Fibroblast of lung (primary cell): ENCODE data around the gene C1QTNF8. TPM values are rescaled to one million over a fixed set of nuclear protein-coding genes. Genes with fewer than 3 reads are reported as not detected.
"Not testable (repeated sequence)": the region's sequence is repeated elsewhere in the genome, so short reads cannot be mapped to it uniquely, and the experiment has no call there.

Source experiments
- DNase-seq, 2 donors: peaks; one replicate each; pipeline versions ENCODE4 v3.0.0 to v3.0.0-alpha.2; 2010; ENCODE audit warnings: low read depth in 2 of 2
- H2AFZ ChIP-seq: 2 replicates; pipeline ENCODE4 v1.5.1; 2012; ENCODE audit warnings: low read length, control low read depth, inconsistent platforms
- H3K27ac ChIP-seq: 2 replicates; pipeline ENCODE4 v1.5.1; 2011; ENCODE audit warnings: low read length, control low read depth; ENCODE audit not compliant: insufficient read depth
- H3K27me3 ChIP-seq: 2 replicates; pipeline ENCODE4 v1.5.1; 2011; ENCODE audit warnings: mild to moderate bottlenecking, low read length; ENCODE audit not compliant: control insufficient read depth, insufficient read depth
- H3K36me3 ChIP-seq: 2 replicates; pipeline ENCODE4 v1.5.1; 2011; ENCODE audit warnings: low read length; ENCODE audit not compliant: control insufficient read depth, insufficient read depth
- H3K4me1 ChIP-seq: 2 replicates; pipeline ENCODE4 v1.5.1; 2011; ENCODE audit warnings: low read length; ENCODE audit not compliant: control insufficient read depth, insufficient read depth; ENCODE audit errors: extremely low read depth
- H3K4me2 ChIP-seq: 2 replicates; pipeline ENCODE4 v1.5.1; 2011; ENCODE audit warnings: low read length, control low read depth; ENCODE audit not compliant: insufficient read depth; ENCODE audit errors: extremely low read depth
- H3K4me3 ChIP-seq, 4 experiments: fragments of 200-600 bp in 1 of 4; sonication (generic) in 1 of 4; replicated peaks in 1 of 4; 2 replicates each; pipeline ENCODE4 v1.5.1; 2011 to 2016; ENCODE audit warnings: low read length in 4 of 4, low read depth in 3 of 4, mild to moderate bottlenecking in 3 of 4, control low read depth in 2 of 4, inconsistent platforms in 1 of 4, mixed read lengths in 1 of 4; ENCODE audit not compliant: insufficient read depth in 1 of 4; ENCODE audit errors: control extremely low read depth in 1 of 4
- H3K79me2 ChIP-seq: 2 replicates; pipeline ENCODE4 v1.5.1; 2012; ENCODE audit warnings: mild to moderate bottlenecking, low read length, inconsistent platforms; ENCODE audit not compliant: control insufficient read depth, insufficient read depth
- H3K9ac ChIP-seq: 2 replicates; pipeline ENCODE4 v1.5.1; 2011; ENCODE audit warnings: mild to moderate bottlenecking, low read length, control low read depth; ENCODE audit not compliant: insufficient read depth
- H3K9me3 ChIP-seq: 2 replicates; pipeline ENCODE4 v1.5.1; 2012; ENCODE audit warnings: low read depth, low read length; ENCODE audit not compliant: control insufficient read depth, insufficient read depth
- H4K20me1 ChIP-seq: 2 replicates; pipeline ENCODE4 v1.5.1; 2011; ENCODE audit warnings: low read length; ENCODE audit not compliant: control insufficient read depth, insufficient read depth; ENCODE audit errors: extremely low read depth
- EZH2 ChIP-seq: IDR thresholded peaks from 2 replicates; pipeline ENCODE4 v1.5.1; 2012; ENCODE audit warnings: low read length, control low read depth, mild to moderate bottlenecking; ENCODE audit errors: missing control alignments
- polyA plus RNA-seq, 2 donors: library from polyadenylated mRNA; depleted of rRNA in 1 of 2; stranded (reverse) in 1 of 2; unstranded in 1 of 2; fragments of >200 nt; gene quantifications; 2 replicates each; pipeline ENCODE4 v1.2.1, GENCODE V29; 2011 to 2012; ENCODE audit warnings: missing spikeins in 1 of 2
- total RNA-seq: library from RNA; depleted of rRNA; stranded (reverse); fragments of >200 nt; gene quantifications from 2 replicates; pipeline ENCODE4 v1.2.1, GENCODE V29; 2014
- TF ChIP-seq, protein P1 (sequence below), 2 donors: IDR thresholded peaks in 1 of 2; conservative IDR thresholded peaks in 1 of 2; 1 replicate in 1 of 2; 2 replicates in 1 of 2; pipeline ENCODE4 v1.5.1; 2011 to 2012; ENCODE audit warnings: low read length in 2 of 2, control low read depth in 1 of 2, inconsistent platforms in 1 of 2, low read depth in 1 of 2, mild to moderate bottlenecking in 1 of 2

The C1QTNF8 gene
- total and polyA plus RNA-seq, 2 donors (not counting 1 experiment from before 2014, with no cell fraction given): not detected

DNA sequence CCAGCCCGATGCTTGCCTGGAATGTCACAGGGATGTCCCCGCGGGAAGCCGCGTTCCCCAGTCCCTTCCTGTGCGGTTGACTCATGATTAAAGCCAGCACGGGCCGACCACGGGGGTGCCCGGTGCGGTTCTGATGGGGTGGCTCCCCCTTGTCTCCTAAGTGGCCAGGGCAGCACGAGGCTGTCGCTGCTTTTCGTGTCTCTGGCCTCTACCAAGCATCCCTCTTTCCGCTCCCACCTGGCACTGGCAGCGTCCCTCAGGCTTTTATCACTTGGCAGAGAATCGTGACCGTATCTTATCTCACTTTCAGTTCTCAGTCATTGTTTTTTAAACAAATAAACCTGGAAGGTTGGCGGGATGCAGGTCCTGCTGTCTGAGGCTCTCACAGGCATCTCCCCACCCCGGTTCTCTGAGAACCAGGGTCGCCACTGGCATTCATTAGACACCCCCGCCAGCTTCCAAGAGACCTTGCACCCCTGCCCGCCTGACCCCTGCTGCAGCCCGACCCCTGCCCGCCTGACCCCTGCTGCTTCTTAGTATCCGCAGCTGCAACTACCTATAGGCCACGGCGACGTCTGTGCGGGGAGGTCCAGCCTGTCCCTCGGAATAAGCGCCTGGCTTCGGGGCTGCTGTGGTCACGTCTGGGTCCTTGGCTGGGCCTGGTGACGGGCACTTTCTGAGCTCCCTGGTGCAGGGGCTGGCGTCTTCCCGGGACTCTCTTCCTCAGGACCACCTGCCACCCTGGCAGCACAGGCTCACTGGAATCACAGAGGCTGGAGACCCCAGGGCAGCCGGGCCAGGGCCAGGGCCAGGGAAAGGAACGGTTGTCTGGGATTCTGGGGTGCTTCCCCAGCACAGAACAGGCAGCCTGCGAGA lies 7.5 kb downstream of the C1QTNF8 start:
- no peaks in the 10 kb centered on the region for H3K27me3 ChIP-seq
- DNase-seq: no peak
- H4K20me1 ChIP-seq: no peaks in the 10 kb centered on the region
- no peaks in the 10 kb centered on the region for H3K9me3 ChIP-seq
- H3K4me1 ChIP-seq: no peaks in the 10 kb centered on the region
- no peak overlapping the region for H3K4me2 ChIP-seq
- H3K4me3 ChIP-seq: no peak overlapping the region
- TF ChIP-seq EZH2: no peak
- TF ChIP-seq, protein P1, sequence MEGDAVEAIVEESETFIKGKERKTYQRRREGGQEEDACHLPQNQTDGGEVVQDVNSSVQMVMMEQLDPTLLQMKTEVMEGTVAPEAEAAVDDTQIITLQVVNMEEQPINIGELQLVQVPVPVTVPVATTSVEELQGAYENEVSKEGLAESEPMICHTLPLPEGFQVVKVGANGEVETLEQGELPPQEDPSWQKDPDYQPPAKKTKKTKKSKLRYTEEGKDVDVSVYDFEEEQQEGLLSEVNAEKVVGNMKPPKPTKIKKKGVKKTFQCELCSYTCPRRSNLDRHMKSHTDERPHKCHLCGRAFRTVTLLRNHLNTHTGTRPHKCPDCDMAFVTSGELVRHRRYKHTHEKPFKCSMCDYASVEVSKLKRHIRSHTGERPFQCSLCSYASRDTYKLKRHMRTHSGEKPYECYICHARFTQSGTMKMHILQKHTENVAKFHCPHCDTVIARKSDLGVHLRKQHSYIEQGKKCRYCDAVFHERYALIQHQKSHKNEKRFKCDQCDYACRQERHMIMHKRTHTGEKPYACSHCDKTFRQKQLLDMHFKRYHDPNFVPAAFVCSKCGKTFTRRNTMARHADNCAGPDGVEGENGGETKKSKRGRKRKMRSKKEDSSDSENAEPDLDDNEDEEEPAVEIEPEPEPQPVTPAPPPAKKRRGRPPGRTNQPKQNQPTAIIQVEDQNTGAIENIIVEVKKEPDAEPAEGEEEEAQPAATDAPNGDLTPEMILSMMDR (conservative IDR thresholded peaks at IDR 0.05 in 1 of 2, IDR thresholded peaks at IDR 0.05 in 1 of 2; ENCODE audit: low read depth in 1 of 2, low read length in 2 of 2): no peak
- H3K79me2 ChIP-seq: no peaks in the 10 kb centered on the region
- no peak overlapping the region for H3K27ac ChIP-seq
- no peaks in the 10 kb centered on the region for H3K36me3 ChIP-seq
- H2AFZ ChIP-seq: no peak overlapping the region
- H3K9ac ChIP-seq: no peak overlapping the region

DNA sequence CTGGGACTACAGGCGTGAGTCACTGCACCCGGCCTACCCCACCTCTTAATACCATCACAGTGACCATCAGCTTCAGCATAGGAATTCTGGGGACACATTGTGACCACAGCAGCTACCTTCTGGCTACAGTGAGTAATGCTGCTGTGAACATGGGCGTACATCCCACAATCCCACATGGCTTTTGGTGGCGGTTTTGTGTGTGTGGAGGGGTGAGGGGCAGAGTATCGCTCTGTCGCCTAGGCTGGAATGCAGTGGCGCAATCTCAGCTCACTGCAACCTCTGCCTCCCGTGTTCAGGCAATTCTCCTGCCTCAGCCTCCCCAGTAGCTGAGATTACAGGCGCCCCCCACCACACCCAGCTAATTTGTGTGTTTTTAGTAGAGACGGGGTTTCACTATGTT lies 9.6 kb downstream of the C1QTNF8 start:
- not testable (repeated sequence) for H3K27ac ChIP-seq

DNA sequence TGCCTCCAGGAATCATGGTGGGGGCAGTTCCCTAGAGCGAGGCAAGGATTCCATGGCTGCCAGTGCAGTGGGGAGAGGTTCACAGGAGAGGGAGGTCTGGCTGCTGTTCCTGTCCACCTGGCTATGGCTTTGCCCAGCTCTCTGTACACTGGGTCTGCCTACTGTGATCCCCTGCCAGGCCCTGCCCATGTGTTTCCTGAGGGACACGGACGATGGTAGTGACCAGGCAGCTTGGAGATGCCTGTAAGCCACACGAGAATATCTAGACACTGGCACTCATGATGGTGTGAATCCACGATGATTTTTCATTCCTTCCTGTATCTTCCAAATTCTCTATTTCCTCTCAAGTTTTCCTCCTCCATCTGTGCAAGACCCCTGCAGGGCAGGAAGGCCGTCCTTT lies 11.1 kb downstream of the C1QTNF8 start:
- Histone ChIP-seq H3K27me3 (no peaks in the 10 kb centered on the region), H3K4me1 (no peaks in the 10 kb centered on the region), H3K27ac (no peak overlapping the region), H3K36me3 (no peaks in the 10 kb centered on the region), H3K9me3 (no peaks in the 10 kb centered on the region), H3K9ac (no peak overlapping the region), H4K20me1 (no peaks in the 10 kb centered on the region), H3K4me2 (no peak overlapping the region), H2AFZ (no peak overlapping the region), H3K79me2 (no peaks in the 10 kb centered on the region), H3K4me3 (no peak overlapping the region)
- no peak for DNase-seq
- TF ChIP-seq EZH2: no peak
- TF ChIP-seq, protein P1 (conservative IDR thresholded peaks at IDR 0.05 in 1 of 2, IDR thresholded peaks at IDR 0.05 in 1 of 2; ENCODE audit: low read depth in 1 of 2, low read length in 2 of 2): no peak

More for the DNA sequence above, 9.6 kb downstream of the C1QTNF8 start:
- not testable (repeated sequence) for H3K4me3 ChIP-seq, H2AFZ ChIP-seq, H3K4me2 ChIP-seq, H3K79me2 ChIP-seq, H3K9me3 ChIP-seq, DNase-seq, H4K20me1 ChIP-seq, H3K36me3 ChIP-seq, H3K27me3 ChIP-seq, H3K9ac ChIP-seq, H3K4me1 ChIP-seq
